Cardiac fibroblast (primary cell): ENCODE results near the gene F2R.
A peak's percentile ranks its signal among the peaks of the same experiment; 100 is the strongest.
"Not testable (repeated sequence)": the region's sequence is repeated elsewhere in the genome, so short reads cannot be mapped to it uniquely, and the experiment has no call there.

Experiments used
- DNase-seq, 2 donors: peaks; one replicate each; pipeline versions ENCODE4 v3.0.0 to v3.0.0-alpha.2; 2010; ENCODE audit warnings: low read depth in 2 of 2
- H3K4me3 ChIP-seq, 2 donors: replicated peaks in 1 of 2; 1 replicate in 1 of 2; 2 replicates in 1 of 2; pipeline ENCODE4 v1.5.1; 2011; ENCODE audit warnings: low read depth in 2 of 2, low read length in 2 of 2, mild to moderate bottlenecking in 2 of 2, moderate library complexity in 1 of 2
- TF ChIP-seq, protein P1 (sequence below): IDR thresholded peaks from one replicate; pipeline ENCODE4 v1.5.1; 2011; ENCODE audit warnings: low read depth, mild to moderate bottlenecking, low read length, inconsistent platforms

F2R gene

DNA sequence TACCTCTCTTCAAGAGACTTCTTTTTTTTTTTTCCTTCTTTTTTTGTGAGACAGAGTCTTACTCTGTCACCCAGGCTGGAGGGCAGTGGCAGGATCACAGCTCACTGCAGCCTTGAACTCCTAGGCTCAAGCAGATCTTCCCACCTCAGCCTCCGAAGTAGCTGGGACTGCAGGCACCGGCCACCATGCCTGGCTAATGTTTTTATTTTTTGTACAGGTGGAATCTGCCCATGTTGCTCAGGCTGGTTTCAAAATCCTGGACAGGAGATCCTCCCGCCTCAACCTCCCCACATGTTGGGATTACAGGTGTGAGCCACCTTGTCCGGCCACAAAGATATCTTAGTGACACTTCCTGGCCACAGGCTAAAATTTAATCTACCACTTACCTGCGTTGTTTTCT, 60.0 kb downstream of the F2R start:
- DNase-seq: no peak
- no peak overlapping the region for H3K4me3 ChIP-seq
- TF ChIP-seq, protein P1, sequence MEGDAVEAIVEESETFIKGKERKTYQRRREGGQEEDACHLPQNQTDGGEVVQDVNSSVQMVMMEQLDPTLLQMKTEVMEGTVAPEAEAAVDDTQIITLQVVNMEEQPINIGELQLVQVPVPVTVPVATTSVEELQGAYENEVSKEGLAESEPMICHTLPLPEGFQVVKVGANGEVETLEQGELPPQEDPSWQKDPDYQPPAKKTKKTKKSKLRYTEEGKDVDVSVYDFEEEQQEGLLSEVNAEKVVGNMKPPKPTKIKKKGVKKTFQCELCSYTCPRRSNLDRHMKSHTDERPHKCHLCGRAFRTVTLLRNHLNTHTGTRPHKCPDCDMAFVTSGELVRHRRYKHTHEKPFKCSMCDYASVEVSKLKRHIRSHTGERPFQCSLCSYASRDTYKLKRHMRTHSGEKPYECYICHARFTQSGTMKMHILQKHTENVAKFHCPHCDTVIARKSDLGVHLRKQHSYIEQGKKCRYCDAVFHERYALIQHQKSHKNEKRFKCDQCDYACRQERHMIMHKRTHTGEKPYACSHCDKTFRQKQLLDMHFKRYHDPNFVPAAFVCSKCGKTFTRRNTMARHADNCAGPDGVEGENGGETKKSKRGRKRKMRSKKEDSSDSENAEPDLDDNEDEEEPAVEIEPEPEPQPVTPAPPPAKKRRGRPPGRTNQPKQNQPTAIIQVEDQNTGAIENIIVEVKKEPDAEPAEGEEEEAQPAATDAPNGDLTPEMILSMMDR: no peak

DNA sequence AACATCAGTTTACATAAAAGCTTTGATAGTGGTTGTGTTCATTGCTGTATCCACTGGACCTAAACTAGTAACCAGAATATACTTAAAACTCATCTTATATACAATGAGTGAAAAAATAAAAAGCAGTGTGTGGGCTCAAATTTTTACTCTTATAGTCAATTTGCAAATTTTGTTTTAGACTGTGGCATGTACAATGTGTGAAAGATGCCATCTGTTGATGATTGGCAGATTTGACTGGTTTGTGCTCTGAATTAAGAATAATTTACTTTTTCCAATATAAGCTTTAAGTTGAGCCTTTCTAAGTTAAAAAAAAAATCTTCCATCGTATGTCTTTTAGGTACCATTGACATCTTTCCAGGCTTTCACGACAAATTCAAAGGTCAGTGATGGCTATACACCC, 60.5 kb downstream of the F2R start:
- TF ChIP-seq, protein P1: no peak
- DNase-seq: no peak
- no peak overlapping the region for H3K4me3 ChIP-seq

GRCh38 chr5:76780616-76781015, 64.7 kb downstream of the F2R start:
- H3K4me3 ChIP-seq, DNase-seq: not testable (repeated sequence)

DNA sequence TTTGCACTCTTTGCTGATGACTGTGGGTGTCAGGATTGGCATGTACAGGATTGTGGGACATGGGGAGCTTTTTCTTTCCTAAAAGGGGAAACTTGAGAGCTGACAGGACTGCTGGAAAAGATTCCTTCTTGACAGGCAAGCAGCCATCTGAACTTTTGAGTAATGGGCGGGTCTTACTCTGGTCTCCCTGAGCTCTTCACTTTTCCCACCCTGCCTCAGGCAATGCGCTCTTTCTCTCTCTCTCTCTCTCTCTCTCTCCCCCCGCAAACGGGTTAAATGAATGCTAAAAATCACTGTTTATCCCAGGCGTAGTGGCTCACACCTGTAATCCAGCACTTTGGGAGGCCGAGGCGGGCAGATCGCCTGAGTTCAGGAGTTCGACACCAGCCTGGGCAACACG, 65.8 kb downstream of the F2R start:
- H3K4me3 ChIP-seq: no peak overlapping the region
- DNase-seq: no peak
- TF ChIP-seq, protein P1: no peak

DNA sequence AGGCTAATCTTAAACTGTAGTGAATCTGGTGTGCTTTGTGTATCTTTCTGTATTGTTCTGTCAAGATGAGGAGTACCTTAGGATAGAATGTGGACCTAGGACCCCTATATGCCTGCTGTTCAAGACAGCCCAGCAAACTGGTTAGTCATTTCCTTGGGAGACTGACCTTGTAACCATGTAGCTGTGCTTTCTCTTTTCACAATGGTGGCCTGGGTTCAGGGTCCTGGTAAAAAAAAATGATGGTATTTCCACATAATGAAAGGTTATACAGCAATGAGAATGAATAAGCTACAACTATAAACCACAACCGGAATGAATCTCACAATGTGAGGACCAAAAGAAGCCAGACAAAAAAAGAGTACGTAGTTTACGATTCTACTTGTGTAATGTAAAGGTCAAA, 66.5 kb downstream of the F2R start:
- H3K4me3 ChIP-seq: no peak overlapping the region
- TF ChIP-seq, protein P1: no peak
- DNase-seq: peak in 1 of 2 donors; percentile 83
